Neural progenitor cell (in vitro differentiated cells): ENCODE measurements around the gene MEGF8.

ENCODE experiments used
- CTCF ChIP-seq: fragments of 200-600 bp; sonication (generic); IDR thresholded peaks from 2 replicates; pipeline ENCODE4 v1.5.1; 2017; ENCODE audit warnings: antibody characterized with exemption, mild to moderate bottlenecking
- EZH2 ChIP-seq: fragments of 200-600 bp; sonication (generic); IDR thresholded peaks from 2 replicates; pipeline ENCODE4 v1.6.1; 2017; ENCODE audit warnings: antibody characterized with exemption, mild to moderate bottlenecking, moderate library complexity
- EZH2phosphoT487 ChIP-seq: fragments of 200-600 bp; sonication (generic); IDR thresholded peaks from 2 replicates; pipeline ENCODE4 v1.6.1; 2017; ENCODE audit warnings: antibody characterized with exemption

GRCh38 chr19:42353341-42354015, 28.0 kb downstream of the MEGF8 start:
- TF ChIP-seq CTCF (no peak), EZH2 (no peak), EZH2phosphoT487 (no peak)
